Stimulated activated CD4-positive, alpha-beta T cell treated with anti-CD3 and anti-CD28 coated beads, TNF-alpha, amount 100 ng/mL, for 24 hours (primary cell): Measurements from ENCODE around the gene PMAIP1.
A peak's percentile ranks its signal among the peaks of the same experiment; 100 is the strongest.

Source experiments
- DNase-seq, 3 experiments: peaks; one replicate each; pipeline ENCODE4 v3.0.0-alpha.2; 2020; ENCODE audit warnings: low read depth in 3 of 3

Gene PMAIP1

DNA sequence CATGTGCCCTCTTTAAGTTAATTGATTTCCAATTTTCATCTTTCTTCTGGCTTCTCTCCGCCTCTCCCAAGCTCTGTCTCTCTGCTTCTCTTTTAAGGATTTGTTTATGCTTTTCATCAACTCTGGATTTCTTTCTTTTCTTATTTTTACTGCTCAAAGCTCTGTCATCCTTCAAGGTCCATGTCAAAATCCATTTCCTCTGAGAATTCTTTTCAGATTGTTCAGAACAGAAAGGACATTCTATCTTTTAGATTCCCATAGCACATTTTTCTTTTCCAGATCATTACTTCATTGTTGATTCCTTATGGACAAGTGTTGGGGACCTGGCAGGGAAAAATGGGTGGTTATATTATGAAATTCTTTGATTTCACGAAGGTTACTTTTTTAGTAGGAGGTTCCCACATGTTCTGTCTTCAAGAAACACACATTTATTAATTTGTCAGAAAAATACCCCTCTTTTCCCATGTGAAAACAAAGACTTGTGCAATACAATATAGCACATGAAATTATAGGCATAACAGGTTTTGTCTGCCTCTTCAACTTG is 12.3 kb downstream of the PMAIP1 start:
- no peak for DNase-seq

DNA sequence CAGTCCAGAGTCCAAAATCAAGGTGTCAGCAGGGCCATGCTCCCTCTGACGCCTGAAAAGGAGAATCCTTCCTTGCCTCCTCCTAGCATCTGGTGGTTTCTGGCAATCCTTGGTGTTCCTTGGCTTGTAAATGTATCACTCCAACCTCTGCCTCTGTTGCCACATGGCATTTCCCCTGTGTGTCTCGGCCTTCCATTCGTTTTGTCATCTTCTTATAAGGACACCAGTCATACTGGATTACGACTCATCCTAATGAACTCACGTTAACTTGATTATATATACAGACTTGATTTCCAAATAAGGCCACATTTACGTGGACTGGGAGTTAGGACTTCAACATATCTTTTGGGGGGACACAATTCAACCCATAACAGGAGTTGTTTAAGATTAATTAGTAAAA is 15.8 kb downstream of the PMAIP1 start:
- DNase-seq = no peak

DNA sequence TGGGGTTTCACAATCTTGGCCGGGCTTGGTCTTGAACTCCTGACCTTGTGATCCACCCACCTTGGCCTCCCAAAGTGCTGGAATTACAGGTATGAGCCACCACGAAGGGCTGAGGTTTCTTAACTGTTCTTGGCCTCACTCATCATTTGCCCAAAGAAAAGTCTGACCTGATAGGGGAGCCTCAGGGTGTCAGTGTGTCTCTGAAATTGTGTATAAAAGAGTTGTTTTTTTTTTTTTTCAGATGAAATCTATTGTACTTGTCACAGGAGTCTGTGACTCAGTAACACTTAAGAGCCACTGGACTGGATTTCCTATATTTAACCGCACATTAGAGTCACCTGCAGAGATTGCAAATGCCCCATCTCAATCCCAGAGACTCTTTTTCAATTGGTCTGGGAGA is 16.9 kb downstream of the PMAIP1 start:
- no peak for DNase-seq

DNA sequence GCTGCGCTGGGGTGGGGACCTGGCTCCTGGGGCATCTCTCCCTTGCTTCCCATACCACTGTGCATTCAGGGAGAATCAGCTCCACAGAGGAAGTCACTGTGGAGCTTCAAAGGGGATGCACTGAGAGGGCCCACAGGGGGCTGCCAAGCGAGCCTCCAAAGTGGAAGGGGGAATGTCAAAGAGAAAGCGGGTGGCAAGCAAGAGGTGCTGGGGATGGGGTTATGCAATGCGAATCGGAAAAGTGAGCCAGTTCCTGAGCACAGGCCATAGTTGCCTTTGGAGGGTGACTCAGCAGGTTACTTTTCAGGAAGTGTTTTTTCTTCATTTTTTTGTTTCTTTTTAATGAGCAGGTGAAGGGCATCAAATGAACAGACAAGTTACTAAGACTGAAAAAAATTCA is 17.6 kb downstream of the PMAIP1 start:
- no peak for DNase-seq

DNA sequence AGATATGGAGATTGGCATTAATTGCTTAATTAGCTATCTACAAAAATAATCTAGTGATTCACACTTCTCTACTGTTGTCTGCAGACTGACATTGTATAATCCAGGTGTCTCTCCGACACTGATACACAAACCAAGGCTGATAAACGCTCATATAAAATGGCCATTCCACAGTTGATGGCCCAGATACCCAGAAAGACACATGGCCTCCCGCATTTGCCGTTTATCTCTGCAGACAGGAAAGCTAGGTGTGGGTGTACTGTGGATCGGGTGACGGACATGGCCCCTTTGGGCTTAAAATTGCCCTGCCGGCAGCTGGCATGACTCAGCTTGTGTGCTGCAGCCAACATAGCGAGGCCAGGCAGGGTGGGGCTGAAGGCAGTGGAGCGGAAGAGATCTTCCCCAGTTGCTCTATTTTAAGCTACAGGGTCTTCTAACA is 18.5 kb downstream of the PMAIP1 start:
- DNase-seq = no peak

DNA sequence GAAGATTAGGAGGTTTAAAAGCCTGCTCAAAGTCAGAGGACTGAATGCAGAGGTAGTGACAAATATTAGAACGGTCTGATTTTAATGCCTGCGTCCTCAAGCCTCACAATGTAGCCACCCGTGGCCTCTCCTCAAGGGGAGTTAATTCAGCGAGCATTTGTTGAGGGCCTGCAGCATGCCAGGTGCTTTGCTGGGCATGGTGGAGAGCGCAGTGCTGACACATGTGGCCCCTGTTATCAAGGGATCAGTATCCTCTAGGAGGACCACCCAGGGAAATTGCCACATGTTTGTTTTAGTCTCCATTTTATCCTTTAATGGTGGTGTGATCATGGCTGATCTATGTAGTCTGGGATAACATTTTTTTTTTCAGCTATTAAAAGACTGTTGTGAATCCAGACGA is 19.2 kb downstream of the PMAIP1 start:
- DNase-seq = no peak

DNA sequence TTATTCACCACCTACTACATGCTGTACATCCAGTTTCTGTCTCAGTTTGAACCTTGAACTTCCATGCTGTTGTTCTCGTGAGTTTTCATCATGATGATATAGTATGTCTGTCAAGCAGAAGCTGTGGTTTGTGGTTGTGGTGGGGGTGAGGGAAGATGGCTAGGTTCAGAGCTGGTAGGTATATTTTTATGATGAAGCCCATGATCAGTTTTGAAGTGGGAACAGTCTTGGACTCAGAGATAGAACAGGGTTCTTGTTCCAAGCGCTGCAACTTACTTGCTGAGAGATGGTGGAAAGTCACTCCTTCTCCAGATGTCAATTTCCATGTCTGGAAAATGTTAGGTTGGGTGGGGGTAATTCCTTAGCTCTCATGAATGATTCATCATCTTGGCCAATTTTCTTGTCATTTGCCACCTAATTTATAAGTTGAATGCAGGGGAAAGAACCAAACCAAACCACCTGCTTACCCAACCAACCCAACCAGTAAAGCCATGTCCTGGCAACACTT is 21.6 kb downstream of the PMAIP1 start:
- DNase-seq = peak in 1 of 3 experiments; percentile 48

DNA sequence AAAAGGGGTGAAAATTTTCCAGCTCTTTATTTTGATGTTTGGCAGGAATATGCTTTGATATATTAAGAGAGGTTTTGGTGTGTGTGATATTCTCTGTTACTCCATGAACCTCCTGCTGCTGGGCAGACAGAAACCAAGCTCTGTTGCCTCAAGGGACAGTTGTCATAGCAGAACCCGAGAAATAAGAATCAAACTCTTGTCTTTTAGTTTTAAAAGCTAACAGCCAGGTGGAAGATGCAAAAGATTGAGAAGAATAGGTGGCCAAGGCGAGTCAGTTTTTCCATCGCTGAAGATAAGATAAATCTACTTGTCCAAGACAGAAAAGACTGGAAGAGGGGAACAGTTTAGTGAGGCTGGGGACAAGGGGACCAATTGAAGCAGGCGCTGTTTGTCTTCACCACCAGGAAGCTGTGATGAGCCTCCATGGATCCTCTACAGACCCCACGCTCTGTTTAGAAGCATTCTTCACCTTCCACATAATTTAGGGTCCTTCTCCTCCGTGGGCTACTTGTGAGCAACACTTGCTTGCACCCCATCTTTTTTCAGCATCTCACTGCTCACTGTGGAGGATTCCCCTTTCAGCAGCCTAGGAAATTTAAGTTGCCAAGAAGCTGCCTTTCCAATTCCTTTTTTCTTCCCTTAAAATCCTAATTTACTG is 23.9 kb downstream of the PMAIP1 start:
- no peak for DNase-seq

DNA sequence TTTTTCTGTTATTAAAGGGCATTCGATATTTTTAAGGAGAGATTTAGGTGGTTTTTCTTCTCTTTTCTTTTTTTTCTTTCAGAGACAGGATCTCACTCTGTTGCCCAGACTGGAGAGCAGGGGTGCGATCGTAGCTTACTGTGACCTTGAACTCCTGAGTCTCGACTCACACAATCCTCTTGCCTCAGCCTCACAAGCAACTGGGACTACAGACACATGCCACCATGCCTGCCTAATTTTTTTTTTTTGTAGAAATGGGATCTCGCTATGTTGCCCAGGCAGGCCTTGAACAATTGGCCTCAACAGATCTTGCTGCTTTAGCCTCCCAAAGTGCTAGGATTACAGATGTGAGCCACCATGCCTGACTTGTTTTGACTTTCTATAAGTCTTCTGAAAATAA is 26.3 kb downstream of the PMAIP1 start:
- no peak for DNase-seq

DNA sequence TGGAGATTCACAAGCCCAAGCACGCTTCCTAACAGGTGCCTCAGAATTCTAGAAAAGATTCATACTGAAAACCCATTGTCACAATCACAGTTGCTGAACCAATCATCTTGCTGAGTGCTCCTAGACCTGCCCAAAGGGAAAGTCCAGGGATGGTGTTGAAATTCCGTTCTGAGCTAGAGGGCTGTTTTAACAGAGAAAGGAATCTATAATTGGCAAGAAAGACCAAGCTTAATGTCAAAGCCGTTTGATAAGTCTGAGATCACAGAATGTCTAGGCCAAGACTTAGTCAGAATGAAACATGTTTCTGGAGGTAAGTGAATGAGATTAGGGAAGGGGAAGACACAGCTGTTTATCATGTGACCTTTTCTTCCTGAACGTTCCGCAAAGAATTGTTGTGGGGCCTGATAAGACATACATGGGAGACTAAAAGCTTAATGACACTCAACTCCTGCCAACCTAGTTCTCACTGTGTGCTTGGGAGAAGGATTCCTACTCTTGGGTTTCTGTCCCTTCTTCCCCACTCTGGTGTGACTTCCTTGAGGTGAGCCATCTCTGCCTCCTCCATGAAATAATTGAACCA is 27.5 kb downstream of the PMAIP1 start:
- peak in 2 of 3 experiments; percentile 13 to 26 for DNase-seq

DNA sequence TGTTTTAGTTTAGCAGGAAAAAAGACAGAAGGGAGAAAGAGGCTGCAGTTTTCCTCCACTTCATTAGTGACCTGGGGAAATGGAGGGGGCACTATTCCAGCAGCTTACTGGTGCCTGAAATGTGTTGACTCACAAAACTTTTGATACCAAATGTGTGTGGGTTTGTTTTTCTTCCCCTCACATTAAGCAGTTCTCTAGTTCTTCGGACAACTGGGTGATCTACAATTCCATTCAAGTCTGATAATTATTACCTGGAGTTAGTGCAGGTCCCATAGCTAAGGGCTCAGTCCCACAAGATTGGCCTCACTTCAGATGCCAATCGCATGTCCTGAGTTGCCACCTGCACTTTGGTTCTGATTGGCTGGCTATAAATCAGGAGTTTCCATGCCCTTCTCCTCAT is 28.4 kb downstream of the PMAIP1 start:
- no peak for DNase-seq

DNA sequence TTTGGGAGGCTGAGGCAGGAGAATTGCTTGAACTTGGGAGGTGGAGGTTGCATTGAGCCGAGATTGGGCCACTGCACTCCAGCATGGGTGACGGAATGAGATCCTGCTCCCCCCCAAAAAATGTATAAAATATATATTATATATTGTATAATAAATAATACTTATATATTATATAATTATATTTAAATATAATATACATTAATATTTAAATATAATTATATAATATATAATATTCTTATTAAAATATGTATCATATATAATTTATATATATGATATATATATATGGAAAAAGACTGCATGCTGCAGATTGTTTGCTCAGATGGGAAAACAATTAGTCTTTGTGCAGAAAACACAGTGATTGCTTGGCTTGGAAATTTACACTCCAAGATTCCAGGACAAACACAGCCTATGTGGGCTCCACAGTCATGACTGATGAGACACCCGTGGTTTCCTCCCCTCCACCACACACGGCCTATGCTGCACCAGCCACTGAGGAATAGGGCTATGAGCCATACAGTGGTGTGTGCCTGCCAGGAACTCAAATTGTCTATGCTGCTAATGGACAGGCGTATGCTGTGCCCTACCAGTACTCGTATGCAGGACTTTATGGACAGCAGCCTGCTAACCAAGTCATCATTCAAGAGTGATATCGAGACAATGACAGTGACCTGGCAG is 30.0 kb downstream of the PMAIP1 start:
- no peak for DNase-seq

DNA sequence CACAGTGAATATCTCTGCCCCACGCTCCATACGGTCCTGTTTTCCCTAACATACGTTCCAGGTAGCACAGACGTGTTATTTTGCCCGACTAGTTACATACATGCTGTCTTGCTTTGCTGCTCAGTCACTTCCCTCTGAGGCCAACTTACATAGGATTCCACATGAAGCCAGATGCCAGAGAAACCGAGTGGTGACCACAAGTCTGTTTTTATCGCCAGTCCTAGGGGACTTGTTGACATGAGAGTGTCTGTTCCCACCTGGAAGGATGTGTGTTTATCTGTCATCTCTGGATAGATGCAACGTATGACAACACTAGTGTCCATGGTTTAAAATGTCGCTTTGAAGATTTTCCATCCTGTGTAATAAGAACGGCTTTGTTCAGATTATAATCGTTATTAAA is 32.6 kb downstream of the PMAIP1 start:
- DNase-seq = no peak

DNA sequence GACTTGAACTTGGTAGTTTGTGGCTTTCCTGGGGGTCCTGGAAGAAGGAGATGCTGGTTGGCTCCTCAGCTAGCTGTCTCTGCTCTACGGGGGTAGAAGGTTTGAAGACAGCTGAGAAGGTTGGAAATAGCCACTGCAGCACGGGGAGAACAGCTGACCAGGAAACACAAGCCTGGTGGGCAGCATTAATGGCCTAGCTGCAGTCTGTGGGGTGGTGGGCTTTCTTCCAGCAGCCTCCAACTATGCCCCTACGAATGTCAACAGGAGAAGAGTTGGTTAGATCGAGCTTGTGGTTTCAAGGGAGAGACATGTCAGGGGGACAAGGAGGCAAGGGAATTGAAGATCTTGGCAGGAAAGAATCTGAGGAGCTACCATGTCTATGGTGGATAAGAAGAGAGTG is 38.9 kb downstream of the PMAIP1 start:
- DNase-seq = no peak

DNA sequence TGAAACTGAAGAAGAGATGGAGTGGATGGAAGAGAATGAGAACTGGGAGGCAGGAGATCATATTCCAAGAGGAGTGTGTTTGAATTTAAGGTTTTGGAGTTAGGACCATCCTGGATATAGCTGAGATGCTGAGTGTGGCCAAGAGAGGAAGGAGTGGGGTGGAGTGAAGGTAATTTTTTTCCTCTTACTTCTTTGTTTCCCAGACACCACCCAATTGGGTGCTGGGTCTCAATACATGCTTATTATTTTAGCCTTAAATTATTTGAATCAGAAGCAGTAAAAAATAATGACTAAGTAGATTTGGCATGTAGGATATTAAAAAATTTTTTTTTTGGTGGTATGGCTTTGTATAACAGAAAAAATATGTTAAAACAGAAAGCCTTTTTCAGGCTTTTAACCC is 39.3 kb downstream of the PMAIP1 start:
- DNase-seq = no peak

DNA sequence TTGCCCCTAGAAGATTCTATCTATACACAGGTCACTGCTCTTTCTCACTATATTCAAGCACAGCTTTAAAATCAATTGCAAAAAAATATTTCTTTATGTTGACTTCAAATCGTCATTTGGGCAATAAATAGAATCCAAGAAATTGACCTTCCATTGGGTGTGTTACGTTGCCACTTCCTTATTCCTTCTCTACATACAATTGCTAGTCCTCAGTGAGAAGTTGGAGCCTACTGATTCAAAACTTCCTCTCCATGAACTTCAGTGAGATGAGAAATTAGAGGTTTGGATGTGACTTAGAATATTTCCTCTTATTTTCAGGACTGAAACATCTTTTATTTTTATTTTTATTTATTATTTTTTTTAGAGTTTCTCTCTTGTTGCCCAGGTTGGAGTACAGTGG is 40.3 kb downstream of the PMAIP1 start:
- DNase-seq = no peak

DNA sequence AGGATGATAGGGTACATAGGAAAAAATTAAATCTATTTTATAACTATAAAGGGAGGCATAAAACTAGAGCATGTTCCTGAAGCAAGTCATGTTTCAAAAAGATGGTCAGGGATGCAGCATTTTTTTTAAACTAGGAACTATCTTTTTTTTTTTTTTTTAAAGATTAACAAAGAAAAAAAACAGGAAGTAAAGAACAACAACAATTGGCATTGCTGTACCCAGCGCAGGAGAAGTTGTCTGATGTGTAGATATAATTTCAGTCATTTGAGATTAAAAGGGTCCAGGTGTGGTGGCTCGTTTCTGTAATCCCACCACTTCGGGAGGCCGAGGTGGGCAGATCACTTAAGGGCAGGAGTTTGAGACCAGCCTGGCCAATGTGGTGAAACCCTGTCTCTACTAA is 41.5 kb downstream of the PMAIP1 start:
- no peak for DNase-seq

DNA sequence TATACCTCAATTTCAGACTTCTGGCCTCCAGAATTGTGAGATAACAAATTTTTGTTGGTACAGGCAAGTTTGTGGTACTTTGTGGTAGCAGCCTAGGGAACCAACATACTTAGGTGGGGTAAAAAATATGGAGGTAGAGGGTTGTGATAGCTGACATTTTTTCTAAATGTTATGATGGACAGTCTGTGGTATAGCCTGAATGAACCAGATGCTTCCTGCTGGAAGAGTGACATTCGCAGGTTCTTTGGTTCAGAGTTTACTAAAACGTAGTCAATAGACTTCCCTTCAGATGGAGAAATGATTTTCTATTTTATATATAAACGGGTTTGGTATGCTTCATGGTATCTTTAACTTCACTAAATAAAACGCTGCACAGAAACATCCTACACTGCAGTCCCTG is 42.8 kb downstream of the PMAIP1 start:
- no peak for DNase-seq

DNA sequence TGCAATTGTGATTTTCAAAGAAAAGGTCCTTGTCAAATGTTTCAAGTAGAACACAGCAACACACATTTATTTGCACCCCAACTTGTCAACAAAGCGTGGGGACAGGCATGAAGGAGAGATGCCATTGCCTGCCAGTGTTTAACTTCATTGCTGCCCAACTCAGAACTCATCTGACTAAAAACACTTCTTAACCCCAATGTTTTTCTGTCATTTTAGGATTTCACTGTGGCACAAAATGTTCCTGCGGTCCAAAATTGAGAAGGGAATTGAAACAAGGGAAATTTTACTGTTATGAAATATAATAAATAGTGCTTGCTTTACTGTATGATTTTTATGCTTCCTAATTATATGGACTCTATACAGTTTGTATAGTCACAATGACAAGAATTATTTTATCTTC is 45.7 kb downstream of the PMAIP1 start:
- no peak for DNase-seq

DNA sequence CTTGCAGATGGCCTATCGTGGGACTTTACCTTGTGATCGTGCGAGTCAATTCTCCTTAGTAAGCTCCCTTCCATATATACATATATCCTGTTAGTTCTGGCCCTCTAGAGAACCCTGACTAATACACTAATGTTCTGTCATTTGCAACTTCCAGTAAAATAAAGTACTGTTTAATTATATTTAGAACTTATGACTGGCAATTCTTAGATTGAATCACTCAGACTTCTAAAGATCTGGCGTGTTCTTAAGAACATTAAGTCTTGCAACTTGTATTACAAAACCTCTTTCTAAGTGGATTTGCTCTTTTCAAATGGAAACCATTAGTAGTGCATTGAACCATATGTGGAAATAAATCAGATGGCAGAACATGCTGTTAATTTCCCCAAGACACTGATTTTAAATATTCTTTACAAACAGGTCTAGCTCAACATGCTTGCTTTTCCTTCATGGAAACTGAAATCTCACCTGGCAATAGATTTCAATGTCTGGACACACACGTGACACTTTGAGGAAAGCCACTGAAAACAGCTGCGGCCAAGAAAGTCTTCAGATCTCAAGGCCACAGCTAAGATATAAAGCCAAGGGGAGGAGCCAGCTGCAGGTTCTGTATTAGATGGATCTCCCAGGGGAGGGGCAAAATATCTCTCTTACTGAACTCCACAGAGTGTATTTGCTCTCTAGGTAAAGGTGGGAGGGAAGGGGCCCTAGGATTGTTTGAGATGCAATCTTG is 50.6 kb downstream of the PMAIP1 start:
- no peak for DNase-seq

DNA sequence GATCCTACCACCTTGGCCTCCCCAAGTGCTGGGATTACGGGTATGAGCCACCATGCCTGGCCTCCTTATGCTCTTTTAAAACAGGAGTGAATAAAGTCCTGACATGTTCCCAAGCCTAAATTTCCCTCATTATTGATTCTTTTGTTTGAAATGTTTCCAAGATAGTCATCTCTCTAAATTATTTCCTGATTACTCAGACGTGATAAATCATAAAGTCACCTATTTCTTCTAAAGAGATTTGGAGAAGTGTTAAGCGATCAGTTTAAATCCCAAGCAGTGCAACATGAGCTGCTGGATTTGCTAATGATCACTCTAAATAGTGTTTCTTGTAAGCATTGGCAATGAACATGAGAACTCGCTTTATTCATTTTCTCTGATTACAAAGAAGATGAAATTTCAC is 51.8 kb downstream of the PMAIP1 start:
- no peak for DNase-seq

DNA sequence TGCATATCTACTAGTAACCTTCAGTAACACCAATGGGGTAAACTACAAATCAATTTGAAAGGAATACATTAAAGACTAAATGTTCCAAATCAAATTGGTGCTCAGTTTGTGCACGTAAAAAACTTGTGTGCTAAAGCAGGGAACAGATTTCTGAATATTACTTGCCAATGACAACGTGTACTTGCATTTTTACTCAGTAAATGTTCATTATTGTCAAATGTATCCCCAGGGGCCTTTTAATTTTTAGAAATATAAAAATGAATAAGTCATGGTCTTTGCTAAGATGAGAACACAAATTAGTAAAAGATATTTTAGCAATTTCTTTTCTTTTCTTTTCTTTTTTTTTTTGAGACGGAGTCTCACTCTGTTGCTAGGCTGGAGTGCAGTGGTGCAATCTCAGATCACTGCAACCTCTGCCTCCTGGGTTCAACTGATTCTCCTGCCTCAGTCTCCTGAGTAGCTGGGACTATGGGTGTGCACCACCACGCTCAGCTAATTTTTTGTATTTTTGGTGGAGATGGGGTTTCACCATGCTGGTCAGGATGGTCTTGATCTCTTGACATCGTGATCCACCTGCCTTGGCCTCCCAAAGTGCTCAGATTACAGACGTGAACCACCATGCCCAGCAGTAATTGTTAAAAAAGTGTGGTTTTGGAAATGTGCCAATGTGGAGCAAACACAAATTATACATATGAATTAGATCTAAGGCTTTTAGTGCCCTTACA is 52.6 kb downstream of the PMAIP1 start:
- DNase-seq = no peak
